Measurements from ENCODE around the gene CAPN14.

DNA sequence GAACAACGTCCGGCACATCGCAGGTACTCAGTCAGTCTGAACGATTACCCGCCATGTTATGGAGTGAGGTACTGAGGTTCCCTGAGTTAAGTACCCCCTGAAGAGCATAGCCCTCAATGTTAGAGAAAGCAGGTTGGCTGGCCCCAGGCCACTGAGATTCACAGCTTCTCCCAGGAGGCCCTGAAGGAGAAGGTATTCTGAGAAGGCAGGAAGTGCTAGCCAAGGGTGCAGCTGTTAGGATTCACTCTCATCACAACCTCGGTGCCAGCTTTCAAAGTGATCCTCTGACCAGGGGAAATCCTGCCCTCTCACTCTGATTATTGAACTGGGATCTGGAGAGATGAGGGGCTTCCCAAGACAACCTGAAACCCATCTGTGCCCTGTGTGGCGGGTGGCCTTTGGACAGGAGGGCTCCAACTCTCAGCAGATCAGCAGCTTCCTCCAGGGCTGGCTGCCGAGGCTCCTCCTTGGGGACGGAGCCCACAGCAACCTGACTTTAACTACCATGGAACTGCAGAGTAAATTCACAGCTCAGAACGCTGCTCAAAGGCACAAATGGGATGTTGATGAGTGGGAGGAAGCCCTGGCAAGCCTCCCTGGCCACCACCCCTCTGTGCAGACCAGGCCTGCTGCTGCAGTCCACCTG, 24.4 kb upstream of the CAPN14 start:
- TF ChIP-seq, protein P1, sequence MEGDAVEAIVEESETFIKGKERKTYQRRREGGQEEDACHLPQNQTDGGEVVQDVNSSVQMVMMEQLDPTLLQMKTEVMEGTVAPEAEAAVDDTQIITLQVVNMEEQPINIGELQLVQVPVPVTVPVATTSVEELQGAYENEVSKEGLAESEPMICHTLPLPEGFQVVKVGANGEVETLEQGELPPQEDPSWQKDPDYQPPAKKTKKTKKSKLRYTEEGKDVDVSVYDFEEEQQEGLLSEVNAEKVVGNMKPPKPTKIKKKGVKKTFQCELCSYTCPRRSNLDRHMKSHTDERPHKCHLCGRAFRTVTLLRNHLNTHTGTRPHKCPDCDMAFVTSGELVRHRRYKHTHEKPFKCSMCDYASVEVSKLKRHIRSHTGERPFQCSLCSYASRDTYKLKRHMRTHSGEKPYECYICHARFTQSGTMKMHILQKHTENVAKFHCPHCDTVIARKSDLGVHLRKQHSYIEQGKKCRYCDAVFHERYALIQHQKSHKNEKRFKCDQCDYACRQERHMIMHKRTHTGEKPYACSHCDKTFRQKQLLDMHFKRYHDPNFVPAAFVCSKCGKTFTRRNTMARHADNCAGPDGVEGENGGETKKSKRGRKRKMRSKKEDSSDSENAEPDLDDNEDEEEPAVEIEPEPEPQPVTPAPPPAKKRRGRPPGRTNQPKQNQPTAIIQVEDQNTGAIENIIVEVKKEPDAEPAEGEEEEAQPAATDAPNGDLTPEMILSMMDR (conservative IDR thresholded peaks at IDR 0.05; ENCODE audit: low read depth, low read length), result no peak
- no peak for TF ChIP-seq EZH2 (IDR thresholded peaks at IDR 0.05; ENCODE audit: borderline replicate concordance, low read depth, low read length, poor library complexity, severe bottlenecking)
